HEK293 (cell line): ENCODE results near the gene GSK3B.
A peak's percentile ranks its signal among the peaks of the same experiment; 100 is the strongest.

Experiments
- CTCF ChIA-PET: fragments of 350-600 bp; formaldehyde crosslinking; extraction: SDS; loops from one replicate; lab custom pipeline; 2021; ENCODE audit warnings: antibody characterized with exemption; lab: Yijun Ruan, JAX
- POLR2A ChIA-PET: fragments of 300-600 bp; formaldehyde crosslinking; extraction: SDS; loops from one replicate; lab custom pipeline; 2020; ENCODE audit warnings: antibody characterized with exemption, inconsistent platforms; lab: Yijun Ruan, JAX
- H3K27ac ChIP-seq: fragments of 200-500 bp; sonication (Bioruptor generic); 2 replicates; pipeline ENCODE4 v1.5.1; 2014; ENCODE audit warnings: low read depth, low read length, control low read depth, inconsistent platforms; ENCODE audit errors: extremely low read depth
- H3K36me3 ChIP-seq, 2 experiments: fragments of 200-500 bp in 1 of 2; sonication (Bioruptor generic) in 1 of 2; 1 replicate in 1 of 2; 2 replicates in 1 of 2; pipeline ENCODE4 v1.5.1; 2014 to 2017; ENCODE audit warnings: inconsistent platforms in 2 of 2, low read length in 2 of 2; ENCODE audit not compliant: control insufficient read depth in 2 of 2, insufficient read depth in 1 of 2
- H3K4me1 ChIP-seq: fragments of 200-500 bp; sonication (Bioruptor generic); 2 replicates; pipeline ENCODE4 v1.5.1; 2014; ENCODE audit warnings: mild to moderate bottlenecking, low read length, inconsistent platforms; ENCODE audit not compliant: control insufficient read depth, insufficient read depth
- H3K4me3 ChIP-seq: 2 replicates; pipeline ENCODE4 v1.5.1; 2011; ENCODE audit warnings: low read depth, mild to moderate bottlenecking, control low read depth, low read length, moderate library complexity
- H3K9me3 ChIP-seq: fragments of 200-500 bp; sonication (Bioruptor generic); 2 replicates; pipeline ENCODE4 v1.5.1; 2014; ENCODE audit warnings: low read depth, low read length, inconsistent platforms; ENCODE audit not compliant: control insufficient read depth, insufficient read depth
- EGR2 ChIP-seq: fragments of 450-650 bp; formaldehyde crosslinking; IDR thresholded peaks from 2 replicates; pipeline ENCODE4 v1.5.1; 2016; ENCODE audit warnings: low read depth, missing biosample characterization, missing genetic modification characterization
- GLIS1 ChIP-seq: fragments of 450-650 bp; formaldehyde crosslinking; IDR thresholded peaks from 2 replicates; pipeline ENCODE4 v1.5.1; 2016; ENCODE audit warnings: missing biosample characterization, missing genetic modification characterization
- KLF9 ChIP-seq: fragments of 450-650 bp; formaldehyde crosslinking; IDR thresholded peaks from 2 replicates; pipeline ENCODE4 v1.5.1; 2016; ENCODE audit warnings: missing biosample characterization, missing genetic modification characterization, low read depth
- MYNN ChIP-seq: fragments of 450-650 bp; formaldehyde crosslinking; IDR thresholded peaks from 2 replicates; pipeline ENCODE4 v1.5.1; 2016; ENCODE audit warnings: missing biosample characterization, missing genetic modification characterization, borderline replicate concordance
- OVOL3 ChIP-seq: fragments of 450-650 bp; formaldehyde crosslinking; IDR thresholded peaks from 2 replicates; pipeline ENCODE4 v1.5.1; 2016; ENCODE audit warnings: missing biosample characterization, missing genetic modification characterization
- PRDM1 ChIP-seq: fragments of 450-650 bp; formaldehyde crosslinking; IDR thresholded peaks from 2 replicates; pipeline ENCODE4; 2016; ENCODE audit warnings: missing biosample characterization, missing genetic modification characterization
- PRDM2 ChIP-seq: fragments of 450-650 bp; formaldehyde crosslinking; IDR thresholded peaks from 2 replicates; pipeline ENCODE4 v1.5.1; 2016; ENCODE audit warnings: missing biosample characterization, missing genetic modification characterization, borderline replicate concordance
- SALL2 ChIP-seq: fragments of 450-650 bp; formaldehyde crosslinking; IDR thresholded peaks from 2 replicates; pipeline ENCODE4 v1.5.0; 2017; ENCODE audit warnings: missing biosample characterization, mild to moderate bottlenecking, missing genetic modification characterization, borderline replicate concordance
- ZBTB10 ChIP-seq: fragments of 450-650 bp; formaldehyde crosslinking; IDR thresholded peaks from 2 replicates; pipeline ENCODE4 v1.5.1; 2016; ENCODE audit warnings: missing biosample characterization, missing genetic modification characterization
- ZIC2 ChIP-seq: fragments of 450-650 bp; formaldehyde crosslinking; IDR thresholded peaks from 2 replicates; pipeline ENCODE4 v1.5.1; 2016; ENCODE audit warnings: missing biosample characterization, missing genetic modification characterization
- ZNF114 ChIP-seq: fragments of 450-650 bp; formaldehyde crosslinking; IDR thresholded peaks from 2 replicates; pipeline ENCODE4 v1.5.0; 2017; ENCODE audit warnings: missing biosample characterization, missing genetic modification characterization
- ZNF174 ChIP-seq: fragments of 450-650 bp; formaldehyde crosslinking; IDR thresholded peaks from 2 replicates; pipeline ENCODE4 v1.5.0; 2017; ENCODE audit warnings: missing biosample characterization, mild to moderate bottlenecking, missing genetic modification characterization
- ZNF211 ChIP-seq: fragments of 450-650 bp; formaldehyde crosslinking; IDR thresholded peaks from 2 replicates; pipeline ENCODE4 v1.5.1; 2016; ENCODE audit warnings: low read depth, missing biosample characterization, missing genetic modification characterization
- ZNF23 ChIP-seq: fragments of 450-650 bp; formaldehyde crosslinking; IDR thresholded peaks from 2 replicates; pipeline ENCODE4 v1.5.1; 2016; ENCODE audit warnings: missing biosample characterization, missing genetic modification characterization, borderline replicate concordance
- ZNF292 ChIP-seq: fragments of 450-650 bp; formaldehyde crosslinking; IDR thresholded peaks from 2 replicates; pipeline ENCODE4 v1.5.1; 2016; ENCODE audit warnings: low read depth, missing biosample characterization, missing genetic modification characterization, borderline replicate concordance
- ZNF433 ChIP-seq: fragments of 450-650 bp; formaldehyde crosslinking; IDR thresholded peaks from 2 replicates; pipeline ENCODE4 v1.5.1; 2016; ENCODE audit warnings: missing biosample characterization, missing genetic modification characterization, low read depth
- ZNF596 ChIP-seq: fragments of 450-650 bp; IDR thresholded peaks from 2 replicates; pipeline ENCODE4 v1.5.0; 2018; ENCODE audit warnings: missing biosample characterization, mild to moderate bottlenecking, missing genetic modification characterization, moderate library complexity
- ZNF624 ChIP-seq: fragments of 450-650 bp; formaldehyde crosslinking; IDR thresholded peaks from 2 replicates; pipeline ENCODE4 v1.5.1; 2017; ENCODE audit warnings: missing biosample characterization, missing genetic modification characterization
- ZNF629 ChIP-seq: fragments of 450-650 bp; formaldehyde crosslinking; IDR thresholded peaks from 2 replicates; pipeline ENCODE4 v1.5.1; 2017; ENCODE audit warnings: missing biosample characterization, missing genetic modification characterization
- ZNF707 ChIP-seq: fragments of 450-650 bp; formaldehyde crosslinking; IDR thresholded peaks from 2 replicates; pipeline ENCODE4 v1.5.1; 2016; ENCODE audit warnings: missing biosample characterization, missing genetic modification characterization
- ZXDB ChIP-seq: fragments of 450-650 bp; formaldehyde crosslinking; IDR thresholded peaks from 2 replicates; pipeline ENCODE4 v1.5.1; 2016; ENCODE audit warnings: missing biosample characterization, missing genetic modification characterization
- TF ChIP-seq, protein P1 (sequence below): fragments of 450-650 bp; IDR thresholded peaks from 2 replicates; pipeline ENCODE4 v1.5.1; 2018; ENCODE audit warnings: missing biosample characterization, missing genetic modification characterization

GSK3B gene

DNA sequence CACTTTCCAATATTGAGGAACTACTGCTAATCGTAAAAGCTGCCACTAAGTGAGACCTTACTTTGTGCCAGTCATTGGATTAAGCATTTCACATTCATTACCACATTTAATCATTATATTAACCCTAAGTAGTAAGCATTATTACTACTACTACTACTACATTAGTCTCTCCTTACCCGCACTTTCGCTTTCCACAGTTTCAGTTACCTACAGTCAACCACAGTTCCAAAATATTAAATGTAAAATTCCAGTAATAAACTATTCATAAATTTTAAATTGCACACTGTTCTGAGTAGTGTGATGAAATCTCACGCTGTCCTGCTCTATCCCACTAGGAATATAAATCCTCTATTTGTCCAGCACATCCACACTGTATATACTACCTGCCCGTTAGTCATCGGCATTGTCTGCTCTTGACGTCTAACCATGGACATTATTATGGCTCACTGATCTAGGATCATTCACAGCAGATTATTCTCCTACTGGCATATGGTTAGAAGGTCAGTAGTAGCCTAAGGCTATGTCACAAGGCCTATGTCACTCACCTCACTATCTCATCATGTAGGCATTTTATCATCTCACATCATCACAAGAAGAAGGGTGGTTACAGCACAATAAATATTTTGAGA lies 121.1 kb downstream of the GSK3B start:
- ChIA-PET CTCF (no interaction called here), POLR2A (no interaction called here)
- Histone ChIP-seq H3K9me3 (no peaks in the 10 kb centered on the region), H3K4me1 (peaks cover 4% of the 10 kb centered on the region; the same call in 1 of the 2 replicates), H3K27ac (no peak overlapping the region), H3K4me3 (no peak overlapping the region), H3K36me3 (no peaks in the 10 kb centered on the region)
- TF ChIP-seq ZNF433 (tag by site-specific recombination), result no peak
- 0 out of 2 replicates have a peak, but pooled peaks have one; percentile 15 for TF ChIP-seq ZXDB (tag by site-specific recombination)
- TF ChIP-seq ZIC2, result no peak

DNA sequence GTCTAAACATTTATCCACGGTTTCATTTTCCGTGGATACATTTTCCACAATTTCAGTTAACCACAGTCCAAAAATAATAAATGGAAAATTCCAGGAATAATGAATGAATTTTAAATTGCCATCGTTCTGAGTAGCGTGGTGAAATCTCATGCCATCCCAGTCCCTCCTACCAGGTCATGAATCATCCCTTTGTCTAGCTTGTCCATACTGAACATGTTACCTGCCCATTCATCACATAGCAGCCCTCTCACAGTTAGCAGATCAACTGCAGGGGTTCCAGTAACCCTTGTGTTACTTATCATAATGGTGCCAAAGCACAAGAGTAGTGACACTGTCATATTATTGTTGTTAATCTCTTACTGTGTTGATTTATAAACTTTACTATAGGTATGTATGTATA lies 124.5 kb downstream of the GSK3B start:
- Histone ChIP-seq H3K4me3 (no peak overlapping the region), H3K27ac (no peak overlapping the region)
- TF ChIP-seq ZNF114 (tag by site-specific recombination) (no peak), ZNF629 (tag by site-specific recombination) (no peak), ZNF707 (no peak), ZNF211 (tag by site-specific recombination) (no peak), ZNF23 (tag by site-specific recombination) (no peak), ZNF292 (tag by site-specific recombination) (no peak), ZNF174 (no peak), SALL2 (tag by site-specific recombination) (no peak)
- TF ChIP-seq, all 188 proteins: peak for 0
- Histone ChIP-seq H3K4me1 (peaks cover 4% of the 10 kb centered on the region), H3K9me3 (no peaks in the 10 kb centered on the region), H3K36me3 (no peaks in the 10 kb centered on the region)
- CTCF ChIA-PET, result interaction anchor here (0.6 kb wide), 1 partner anchor 89 kb away, joined by 3 read pairs; no protein-coding TSS in a partner anchor
- POLR2A ChIA-PET, result no interaction called here

- CTCF ChIA-PET, result no interaction called here
- TF ChIP-seq PRDM2 (tag by site-specific recombination) (no peak), GLIS1 (tag by site-specific recombination) (no peak), ZNF624 (tag by site-specific recombination) (no peak), ZBTB10 (no peak), MYNN (no peak), ZNF596 (tag by site-specific recombination) (peak; percentile 85), OVOL3 (no peak), PRDM1 (tag by site-specific recombination) (peak; percentile 75), KLF9 (tag by site-specific recombination) (no peak), EGR2 (tag by site-specific recombination) (no peak)
- TF ChIP-seq, protein P1, sequence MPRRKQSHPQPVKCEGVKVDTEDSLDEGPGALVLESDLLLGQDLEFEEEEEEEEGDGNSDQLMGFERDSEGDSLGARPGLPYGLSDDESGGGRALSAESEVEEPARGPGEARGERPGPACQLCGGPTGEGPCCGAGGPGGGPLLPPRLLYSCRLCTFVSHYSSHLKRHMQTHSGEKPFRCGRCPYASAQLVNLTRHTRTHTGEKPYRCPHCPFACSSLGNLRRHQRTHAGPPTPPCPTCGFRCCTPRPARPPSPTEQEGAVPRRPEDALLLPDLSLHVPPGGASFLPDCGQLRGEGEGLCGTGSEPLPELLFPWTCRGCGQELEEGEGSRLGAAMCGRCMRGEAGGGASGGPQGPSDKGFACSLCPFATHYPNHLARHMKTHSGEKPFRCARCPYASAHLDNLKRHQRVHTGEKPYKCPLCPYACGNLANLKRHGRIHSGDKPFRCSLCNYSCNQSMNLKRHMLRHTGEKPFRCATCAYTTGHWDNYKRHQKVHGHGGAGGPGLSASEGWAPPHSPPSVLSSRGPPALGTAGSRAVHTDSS (tag by site-specific recombination), result no peak
Measured at GRCh38 chr3:119967353-119968006, 126.8 kb downstream of the GSK3B start.

More at GRCh38 chr3:119967353-119968006, 126.8 kb downstream of the GSK3B start:
- no peaks in the 10 kb centered on the region; the same call in 1 of the 2 replicates for H3K4me1 ChIP-seq
- no peaks in the 10 kb centered on the region for H3K9me3 ChIP-seq
- no peak overlapping the region for H3K4me3 ChIP-seq
- H3K36me3 ChIP-seq, result no peaks in the 10 kb centered on the region
- H3K27ac ChIP-seq, result no peak overlapping the region
- POLR2A ChIA-PET, result no interaction called here
